GM21529 (cell line): ENCODE results near the gene PRSS23.
"Not testable (repeated sequence)": the region's sequence is repeated elsewhere in the genome, so short reads cannot be mapped to it uniquely, and the experiment has no call there.

ENCODE experiments used
- ATAC-seq: cut with Tn5 transposase; IDR thresholded peaks from one replicate; pipeline ENCODE4 v1.9.1; 2021; ENCODE audit not compliant: unreplicated experiment

Gene PRSS23

DNA sequence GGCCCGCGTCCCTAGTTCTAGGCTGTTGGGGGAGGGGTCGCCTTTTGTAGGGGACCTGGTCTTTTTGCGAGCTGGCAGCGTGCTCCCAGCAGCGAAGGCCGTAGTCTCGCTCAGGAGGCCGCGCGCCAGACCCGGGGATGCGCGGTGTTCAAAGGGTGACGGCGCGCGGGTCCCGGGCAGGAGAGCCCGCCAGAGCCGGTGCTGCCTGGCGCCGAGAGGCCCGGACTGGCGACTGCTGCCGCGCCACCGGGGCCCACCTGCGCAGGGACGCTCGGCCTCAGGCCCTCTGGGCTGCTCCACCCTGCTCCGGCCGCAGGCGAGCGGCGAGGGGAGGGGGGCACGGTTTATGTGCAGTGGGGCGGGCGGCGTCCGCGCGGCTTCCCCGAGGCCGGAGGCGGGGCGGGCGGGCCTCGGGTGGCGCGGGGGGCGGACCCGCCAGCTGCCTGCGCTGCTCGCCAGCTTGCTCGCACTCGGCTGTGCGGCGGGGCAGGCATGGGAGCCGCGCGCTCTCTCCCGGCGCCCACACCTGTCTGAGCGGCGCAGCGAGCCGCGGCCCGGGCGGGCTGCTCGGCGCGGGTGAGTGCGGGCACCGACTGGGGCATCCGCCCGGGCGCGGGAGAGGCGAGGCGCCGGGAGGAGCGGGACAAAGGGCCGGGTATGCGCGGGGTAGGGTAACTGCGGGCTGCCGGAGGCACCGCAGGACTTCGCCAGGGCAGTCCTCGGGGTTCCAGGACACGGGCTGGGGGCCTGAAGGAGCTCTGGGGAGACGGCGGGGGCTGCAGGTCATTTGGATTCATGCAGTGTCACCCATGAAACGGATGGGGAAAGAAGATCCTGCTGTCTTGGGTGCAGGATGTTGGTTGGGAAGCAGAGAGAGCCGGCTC is at the start of gene PRSS23:
Gene PRSS23, plus strand, starts transcription at position 467 of the 884 bp plus-strand sequence. CDS start 7,102 bp downstream, outside the sequence.
- ATAC-seq: no peak

- ATAC-seq: no peak
These were observed 46.9 kb upstream of the PRSS23 start for GRCh38 chr11:86753459-86753858.

DNA sequence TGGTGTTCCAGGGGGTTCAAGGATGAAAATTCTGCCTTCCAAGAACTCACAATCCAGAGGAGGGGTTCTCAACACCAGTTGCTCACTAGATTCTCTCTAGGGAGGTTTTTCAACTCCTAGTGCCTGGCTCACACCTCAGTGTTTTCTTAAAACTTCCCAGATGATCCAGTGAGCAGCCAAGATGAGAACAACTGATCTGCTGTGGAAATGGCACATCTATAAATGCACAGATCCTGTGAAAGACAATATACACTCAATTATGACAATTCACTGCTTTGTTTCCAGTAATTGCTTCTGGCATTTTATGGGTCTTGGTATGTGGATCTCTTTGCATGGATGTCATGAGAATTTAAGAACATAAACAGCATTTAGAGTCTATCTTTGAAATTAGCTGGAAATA is 45.2 kb upstream of the PRSS23 start:
- ATAC-seq: no peak

DNA sequence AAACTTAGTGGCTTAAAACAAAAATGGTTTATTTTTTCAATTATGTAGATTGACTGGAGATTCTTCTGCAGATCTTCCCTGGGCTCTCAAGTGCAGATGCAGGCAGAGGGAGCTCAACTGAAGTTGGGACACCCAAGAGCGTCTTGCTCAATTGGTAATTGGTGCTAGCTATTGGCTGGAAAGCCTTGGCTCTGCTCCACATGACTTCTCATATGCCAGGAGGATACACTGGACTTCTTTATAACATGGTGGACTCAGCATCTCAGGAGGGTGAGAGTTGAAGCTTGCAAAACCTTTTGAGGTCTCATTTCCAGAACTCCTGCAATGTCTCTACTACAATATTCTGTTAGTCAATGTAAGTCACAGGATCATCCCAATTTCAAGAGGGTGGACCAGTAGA is 42.2 kb upstream of the PRSS23 start:
- ATAC-seq: no peak

DNA sequence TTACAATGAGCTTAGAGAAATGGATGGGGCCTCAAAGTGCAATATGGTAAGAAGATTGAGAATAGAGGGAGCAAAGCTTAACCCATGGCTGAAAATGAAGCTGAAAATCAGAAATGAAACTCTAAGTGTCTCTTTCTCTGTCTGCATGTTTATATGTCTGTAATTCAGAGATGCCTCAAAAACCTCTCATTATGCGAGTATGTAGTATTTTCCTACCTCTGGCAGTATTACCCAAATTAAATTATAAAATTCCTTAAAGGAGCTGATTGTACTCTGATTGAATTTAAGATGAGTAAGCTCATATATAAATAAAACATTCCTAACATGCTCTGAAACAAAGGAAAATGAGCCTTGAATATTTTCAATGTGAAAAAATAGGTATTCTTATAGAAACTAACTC is 39.8 kb upstream of the PRSS23 start:
- no peak for ATAC-seq

DNA sequence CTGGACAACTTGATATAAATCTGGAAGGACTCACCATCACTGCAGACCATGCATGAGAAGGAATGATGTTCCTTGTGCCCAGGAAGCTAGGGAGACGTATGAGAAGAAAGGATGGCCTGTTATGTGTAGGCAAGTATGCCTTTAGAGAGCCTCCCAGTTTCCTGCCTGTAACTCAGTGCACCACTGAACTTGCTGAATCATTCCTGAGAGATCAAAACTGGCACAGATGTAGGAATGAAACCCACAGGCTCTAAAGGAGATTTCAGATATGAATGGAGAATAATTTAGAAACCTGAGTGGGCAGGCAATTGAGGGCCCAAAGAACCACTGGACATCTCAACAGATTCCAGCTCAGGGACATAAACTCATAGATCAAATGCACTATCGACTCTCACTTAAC is 38.4 kb upstream of the PRSS23 start:
- ATAC-seq: no peak

GRCh38 chr11:86765203-86765602 is 35.1 kb upstream of the PRSS23 start:
- ATAC-seq: no peak

- no peak for ATAC-seq
These were observed 34.5 kb upstream of the PRSS23 start for GRCh38 chr11:86765878-86766277.

- no peak for ATAC-seq
These were observed 31.1 kb upstream of the PRSS23 start for GRCh38 chr11:86769219-86769618.

GRCh38 chr11:86770473-86771027 is 29.8 kb upstream of the PRSS23 start:
- not testable (repeated sequence) for ATAC-seq

DNA sequence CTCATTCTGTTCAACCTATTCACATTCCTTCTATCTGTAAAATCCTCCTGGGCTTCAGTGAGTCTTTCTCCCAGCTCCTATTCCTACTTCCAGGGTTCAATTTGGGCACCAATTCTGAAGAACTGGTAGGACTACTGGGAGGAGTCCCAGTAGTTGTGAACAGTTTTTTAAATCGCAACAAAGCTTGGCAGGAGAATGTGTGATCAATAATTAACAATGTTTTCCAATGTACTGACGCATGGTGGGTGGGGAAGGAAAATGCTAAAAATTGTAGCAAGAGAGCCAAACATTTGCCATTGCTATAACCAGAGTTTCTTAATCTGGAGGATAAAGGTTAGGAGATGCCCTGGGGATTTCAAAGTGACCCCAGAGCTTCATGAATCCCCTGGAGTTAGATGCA is 27.3 kb upstream of the PRSS23 start:
- ATAC-seq: no peak

- no peak for ATAC-seq
These were observed 26.7 kb upstream of the PRSS23 start for GRCh38 chr11:86773513-86774252.

DNA sequence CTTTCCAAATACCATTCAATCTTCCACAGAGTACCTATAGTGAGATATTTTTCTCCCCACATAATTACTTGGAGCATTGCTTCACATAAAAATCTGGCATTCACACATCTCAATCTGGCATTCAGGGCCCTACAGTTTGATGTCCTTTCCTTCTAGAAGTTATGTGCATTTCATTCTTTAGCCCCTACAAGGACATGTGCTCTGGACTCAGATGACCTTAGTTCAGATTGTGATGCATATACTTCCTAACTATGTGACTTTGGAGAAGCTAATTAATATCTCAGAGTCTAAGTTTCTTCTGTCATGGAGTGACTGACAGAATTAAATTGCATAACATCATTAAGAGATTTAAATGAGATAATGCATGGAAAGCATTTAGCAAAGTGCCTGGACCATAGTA is 25.9 kb upstream of the PRSS23 start:
- ATAC-seq: no peak

GRCh38 chr11:86775361-86775760 is 25.0 kb upstream of the PRSS23 start:
- ATAC-seq: no peak

GRCh38 chr11:86781546-86781945 is 18.8 kb upstream of the PRSS23 start:
- no peak for ATAC-seq

GRCh38 chr11:86782742-86783141 is 17.6 kb upstream of the PRSS23 start:
- no peak for ATAC-seq

GRCh38 chr11:86783661-86784060 is 16.7 kb upstream of the PRSS23 start:
- ATAC-seq: no peak

- no peak for ATAC-seq
These were observed 16.1 kb upstream of the PRSS23 start for GRCh38 chr11:86784241-86784681.

DNA sequence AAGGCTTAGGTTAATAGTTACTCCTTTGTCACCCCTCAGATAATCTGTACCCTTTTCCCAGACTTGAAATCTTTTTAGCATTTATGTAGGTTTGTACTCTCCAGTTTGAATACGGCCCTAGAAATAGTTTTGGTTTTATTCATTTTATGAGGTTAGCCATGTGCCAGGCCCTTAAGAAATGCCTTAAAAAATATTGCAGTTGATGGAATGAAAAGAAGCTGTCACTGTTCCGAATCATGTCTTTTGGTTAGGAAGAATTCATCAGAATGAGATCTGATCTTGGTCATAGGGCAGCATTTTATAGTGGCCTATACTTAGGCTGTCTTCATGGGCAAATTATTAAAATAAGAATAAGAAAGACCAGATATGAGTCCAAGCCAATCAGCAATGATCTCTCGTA is 14.8 kb upstream of the PRSS23 start:
- ATAC-seq: no peak

GRCh38 chr11:86787018-86787536 is 13.3 kb upstream of the PRSS23 start:
- ATAC-seq: no peak

DNA sequence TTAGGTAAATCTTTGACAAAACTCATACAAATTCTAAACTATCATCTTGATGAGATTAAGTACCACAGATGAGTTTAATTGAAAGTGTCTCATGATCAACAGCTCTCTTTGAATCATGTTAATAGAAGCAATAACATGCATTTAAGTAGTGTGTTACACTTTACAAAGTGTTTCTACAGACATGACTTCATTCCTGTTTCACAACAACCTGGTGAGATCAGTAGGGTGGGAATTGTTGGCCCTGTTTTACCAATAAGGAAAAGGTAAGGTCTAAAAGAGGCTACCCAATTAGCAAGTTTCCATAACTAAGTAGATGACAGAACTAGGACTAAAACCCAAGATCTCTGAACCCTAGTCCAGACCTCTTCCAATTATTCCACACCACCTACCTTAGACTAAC is 12.7 kb upstream of the PRSS23 start:
- no peak for ATAC-seq
